Hypothalamus (tissue), 51 donors: ENCODE results near the gene KLK15.

ENCODE experiments used
- DNase-seq, 51 donors: peaks; one replicate each; lab custom pipeline; 2025; lab: John Stamatoyannopoulos, UW

Gene KLK15

GRCh38 chr19:50843701-50844221, 10.4 kb upstream of the KLK15 start:
- no peak for DNase-seq

GRCh38 chr19:50843205-50843604, 9.8 kb upstream of the KLK15 start:
- DNase-seq = no peak

GRCh38 chr19:50842130-50842529, 8.8 kb upstream of the KLK15 start:
- DNase-seq = no peak

GRCh38 chr19:50839712-50840655, 6.6 kb upstream of the KLK15 start:
- no peak for DNase-seq

- no peak for DNase-seq
Measured at GRCh38 chr19:50838239-50838638, 4.9 kb upstream of the KLK15 start.

- DNase-seq = no peak
Measured at GRCh38 chr19:50837300-50837699, 3.9 kb upstream of the KLK15 start.

GRCh38 chr19:50836543-50837195, 3.3 kb upstream of the KLK15 start:
- no peak for DNase-seq

- DNase-seq = peak in 41 of 51 donors; percentile 1 to 72 (median 25)
Measured at GRCh38 chr19:50835785-50836542, 2.6 kb upstream of the KLK15 start.

- no peak for DNase-seq
Measured at GRCh38 chr19:50835103-50835784, 1.9 kb upstream of the KLK15 start.

- DNase-seq = no peak
Measured at GRCh38 chr19:50833802-50834167, 411 bp upstream of the KLK15 start.

GRCh38 chr19:50832666-50833065, 708 bp downstream of the KLK15 start:
- DNase-seq = no peak

- no peak for DNase-seq
Measured at GRCh38 chr19:50831026-50831396, 2.4 kb downstream of the KLK15 start.

- DNase-seq = no peak
Measured at GRCh38 chr19:50830266-50831025, 2.9 kb downstream of the KLK15 start.

- no peak for DNase-seq
Measured at GRCh38 chr19:50829801-50830200, 3.6 kb downstream of the KLK15 start.

GRCh38 chr19:50827476-50827875, 5.9 kb downstream of the KLK15 start:
- no peak for DNase-seq

- no peak for DNase-seq
Measured at GRCh38 chr19:50826492-50827240, 6.7 kb downstream of the KLK15 start.

- no peak for DNase-seq
Measured at GRCh38 chr19:50823389-50824042, 9.9 kb downstream of the KLK15 start, which contains the start of gene KLK1. Gene KLK1, minus strand, starts transcription at chr19:50823787. Its CDS starts 39 bp downstream, at chr19:50823748.

- no peak for DNase-seq
Measured at GRCh38 chr19:50822661-50823208, 10.6 kb downstream of the KLK15 start.
